Measurements from ENCODE around the gene COQ2.

The COQ2 gene

GRCh38 chr4:83223781-83224180 lies 60.8 kb downstream of the COQ2 start:
- Histone ChIP-seq H3K27ac (peak overlapping the region in 1 of 11 experiments; percentile 3; a peak in 1 of 22 replicates), H3K36me3 (peaks cover 0 to 9% (median 0%) of the 10 kb centered on the region in 11 experiments; a peak in 1 of 22 replicates)

GRCh38 chr4:83221897-83222441 lies 62.6 kb downstream of the COQ2 start:
- Histone ChIP-seq H3K4me3 (no peak overlapping the region), H3K4me2 (0 out of 22 replicates have a peak overlapping the region, but pooled peaks of 1 of the 11 experiments have one; percentile 5), H3K9ac (no peak overlapping the region), H3K9me3 (replicated peaks in 1 of 11) (no peaks in the 10 kb centered on the region), H3K4me1 (peaks cover 20 to 35% (median 32%) of the 10 kb centered on the region in 10 experiments), H4K20me1 (no peaks in the 10 kb centered on the region), H3K36me3 (peaks cover 0 to 8% (median 0%) of the 10 kb centered on the region in 11 experiments; a peak in 1 of 22 replicates), H3K27ac (no peak overlapping the region), H3K27me3 (no peaks in the 10 kb centered on the region)
- TF ChIP-seq Cebpa-rat (IDR thresholded peaks at IDR 0.05) = no peak

More at GRCh38 chr4:83223781-83224180, 60.8 kb downstream of the COQ2 start:
- Histone ChIP-seq H4K20me1 (no peaks in the 10 kb centered on the region), H3K9ac (no peak overlapping the region), H3K9me3 (replicated peaks in 1 of 11) (0 out of 22 replicates have a peak, but pooled peaks cover 0 to 4% (median 0%) of the 10 kb centered on the region in 11 experiments), H3K4me1 (peaks cover 2 to 17% (median 14%) of the 10 kb centered on the region in 10 experiments; a peak in 19 of 20 replicates), H3K27me3 (no peaks in the 10 kb centered on the region), H3K4me2 (no peak overlapping the region), H3K4me3 (no peak overlapping the region)
- no peak for TF ChIP-seq Cebpa-rat (IDR thresholded peaks at IDR 0.05)

GRCh38 chr4:83219344-83220331 lies 65.0 kb downstream of the COQ2 start:
- Histone ChIP-seq H3K9ac (no peak overlapping the region), H3K4me1 (peaks cover 22 to 57% (median 35%) of the 10 kb centered on the region in 10 experiments), H3K4me2 (peak overlapping the region in 6 of 11 experiments; percentile 9 to 81 (median 78); a peak in 12 of 22 replicates), H3K4me3 (no peak overlapping the region), H4K20me1 (no peaks in the 10 kb centered on the region), H3K27me3 (no peaks in the 10 kb centered on the region), H3K9me3 (replicated peaks in 1 of 11) (peaks cover 0 to 4% (median 0%) of the 10 kb centered on the region in 11 experiments; a peak in 1 of 22 replicates), H3K27ac (peak overlapping the region in 4 of 11 experiments; percentile 81 to 89 (median 84); a peak in 6 of 22 replicates), H3K36me3 (0 out of 22 replicates have a peak, but pooled peaks cover 0 to 5% (median 0%) of the 10 kb centered on the region in 11 experiments)
- TF ChIP-seq Cebpa-rat (IDR thresholded peaks at IDR 0.05) = no peak

- peaks cover 22 to 60% (median 35%) of the 10 kb centered on the region in 10 experiments for H3K4me1 ChIP-seq
- peak overlapping the region; percentile 48 to 89 (median 70); a peak in 20 of 22 replicates for H3K27ac ChIP-seq
- H3K4me2 ChIP-seq = peak overlapping the region; percentile 66 to 81 (median 77)
Observed at GRCh38 chr4:83217721-83218522, 66.7 kb downstream of the COQ2 start.

GRCh38 chr4:83216959-83217683 lies 67.5 kb downstream of the COQ2 start:
- Histone ChIP-seq H3K27ac (peak overlapping the region; percentile 48 to 89 (median 70); a peak in 19 of 22 replicates), H3K36me3 (no peaks in the 10 kb centered on the region), H3K4me1 (peaks cover 22 to 60% (median 35%) of the 10 kb centered on the region in 10 experiments), H3K27me3 (no peaks in the 10 kb centered on the region), H3K9me3 (replicated peaks in 1 of 11) (peaks cover 0 to 4% (median 0%) of the 10 kb centered on the region in 11 experiments; a peak in 1 of 22 replicates), H4K20me1 (no peaks in the 10 kb centered on the region), H3K4me2 (peak overlapping the region; percentile 66 to 81 (median 77)), H3K4me3 (no peak overlapping the region; a peak in 2 of 20 replicates), H3K9ac (peak overlapping the region in 9 of 11 experiments; percentile 18 to 73 (median 49); a peak in 11 of 22 replicates)
- no peak for TF ChIP-seq Cebpa-rat (IDR thresholded peaks at IDR 0.05)

More at GRCh38 chr4:83217721-83218522, 66.7 kb downstream of the COQ2 start:
- H4K20me1 ChIP-seq = no peaks in the 10 kb centered on the region
- TF ChIP-seq Cebpa-rat (IDR thresholded peaks at IDR 0.05) = no peak
- H3K36me3 ChIP-seq = no peaks in the 10 kb centered on the region
- H3K9ac ChIP-seq = peak overlapping the region in 10 of 11 experiments; percentile 25 to 73 (median 52); a peak in 14 of 22 replicates
- no peaks in the 10 kb centered on the region for H3K27me3 ChIP-seq
- H3K9me3 ChIP-seq (replicated peaks in 1 of 11) = peaks cover 0 to 4% (median 0%) of the 10 kb centered on the region in 11 experiments; a peak in 1 of 22 replicates
- peak overlapping the region in 4 of 10 experiments; percentile 14 to 42 (median 26); a peak in 7 of 20 replicates for H3K4me3 ChIP-seq

- H3K9me3 ChIP-seq (replicated peaks in 1 of 11) = peaks cover 0 to 4% (median 0%) of the 10 kb centered on the region in 11 experiments; a peak in 1 of 22 replicates
- peaks cover 30 to 72% (median 40%) of the 10 kb centered on the region in 10 experiments for H3K4me1 ChIP-seq
- H3K36me3 ChIP-seq = no peaks in the 10 kb centered on the region
- H3K4me3 ChIP-seq = no peak overlapping the region
- no peak overlapping the region for H3K4me2 ChIP-seq
- H3K9ac ChIP-seq = no peak overlapping the region
- no peaks in the 10 kb centered on the region for H4K20me1 ChIP-seq
- H3K27me3 ChIP-seq = no peaks in the 10 kb centered on the region
- TF ChIP-seq Cebpa-rat (IDR thresholded peaks at IDR 0.05) = no peak
- H3K27ac ChIP-seq = no peak overlapping the region
Observed at GRCh38 chr4:83214079-83214478, 70.5 kb downstream of the COQ2 start.
